Measurements from ENCODE around the gene PPM1E.
A peak's percentile ranks its signal among the peaks of the same experiment; 100 is the strongest.

Gene PPM1E

DNA sequence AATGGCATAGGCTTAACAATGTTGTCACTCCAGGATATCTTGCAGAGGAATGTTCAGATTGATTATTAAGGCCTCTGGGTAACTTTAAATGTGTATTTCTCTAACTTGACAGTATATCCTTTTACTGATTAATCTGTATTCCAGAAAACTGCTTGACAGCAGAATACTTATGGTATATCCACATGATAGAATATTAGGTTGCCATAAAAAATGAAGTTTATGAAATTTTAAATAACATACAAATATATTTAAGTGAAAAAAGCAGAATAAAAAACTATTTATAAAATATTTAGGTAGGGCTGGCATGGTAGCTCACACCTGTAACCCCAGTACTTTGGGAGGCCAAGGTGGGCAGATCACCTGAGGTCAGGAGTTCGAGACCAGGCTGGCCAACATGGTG, 244.4 kb downstream of the PPM1E start:
- Histone ChIP-seq H3K36me3 (peaks cover 27% of the 10 kb centered on the region), H3K27me3 (no peaks in the 10 kb centered on the region), H3K4me1 (peaks cover 11% of the 10 kb centered on the region), H3K9me3 (no peaks in the 10 kb centered on the region), H3K4me3 (ENCODE audit: low read depth, low read length) (no peak overlapping the region)
- DNase-seq, result no peak
- TF ChIP-seq, protein P1, sequence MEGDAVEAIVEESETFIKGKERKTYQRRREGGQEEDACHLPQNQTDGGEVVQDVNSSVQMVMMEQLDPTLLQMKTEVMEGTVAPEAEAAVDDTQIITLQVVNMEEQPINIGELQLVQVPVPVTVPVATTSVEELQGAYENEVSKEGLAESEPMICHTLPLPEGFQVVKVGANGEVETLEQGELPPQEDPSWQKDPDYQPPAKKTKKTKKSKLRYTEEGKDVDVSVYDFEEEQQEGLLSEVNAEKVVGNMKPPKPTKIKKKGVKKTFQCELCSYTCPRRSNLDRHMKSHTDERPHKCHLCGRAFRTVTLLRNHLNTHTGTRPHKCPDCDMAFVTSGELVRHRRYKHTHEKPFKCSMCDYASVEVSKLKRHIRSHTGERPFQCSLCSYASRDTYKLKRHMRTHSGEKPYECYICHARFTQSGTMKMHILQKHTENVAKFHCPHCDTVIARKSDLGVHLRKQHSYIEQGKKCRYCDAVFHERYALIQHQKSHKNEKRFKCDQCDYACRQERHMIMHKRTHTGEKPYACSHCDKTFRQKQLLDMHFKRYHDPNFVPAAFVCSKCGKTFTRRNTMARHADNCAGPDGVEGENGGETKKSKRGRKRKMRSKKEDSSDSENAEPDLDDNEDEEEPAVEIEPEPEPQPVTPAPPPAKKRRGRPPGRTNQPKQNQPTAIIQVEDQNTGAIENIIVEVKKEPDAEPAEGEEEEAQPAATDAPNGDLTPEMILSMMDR (IDR thresholded peaks at IDR 0.05; ENCODE audit: low read depth, low read length), result no peak

DNA sequence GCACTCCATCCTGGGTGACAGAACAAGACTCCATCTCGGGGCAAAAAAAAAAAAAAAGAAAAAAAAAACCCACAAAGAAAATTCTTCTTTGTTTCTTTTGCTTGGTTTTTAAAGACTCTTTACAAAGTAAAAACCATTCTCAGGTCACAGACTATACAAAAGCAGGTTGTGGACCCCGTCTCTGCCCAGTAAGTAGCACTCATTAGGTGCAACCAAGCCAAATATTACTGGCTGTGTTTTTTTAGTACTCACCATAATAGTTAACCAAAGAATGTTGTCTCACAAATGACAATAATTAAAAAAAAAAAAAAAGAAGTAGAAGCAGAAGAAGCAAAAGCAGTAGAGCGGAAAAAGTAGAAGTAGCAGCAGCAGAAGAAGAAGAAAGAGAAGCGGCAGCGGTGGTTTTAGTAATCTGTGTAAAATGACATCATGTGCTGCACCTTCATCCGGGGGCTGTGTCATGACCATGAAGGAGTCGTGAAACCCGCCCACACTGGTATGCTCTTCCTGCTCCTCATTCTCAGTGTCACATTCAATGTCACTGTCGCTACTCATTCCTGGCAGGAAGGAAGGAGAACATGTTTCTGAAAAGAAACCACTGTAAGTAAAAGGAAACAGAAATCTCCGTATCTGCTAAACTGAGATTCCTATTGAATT, 245.6 kb downstream of the PPM1E start:
- no peak for DNase-seq

DNA sequence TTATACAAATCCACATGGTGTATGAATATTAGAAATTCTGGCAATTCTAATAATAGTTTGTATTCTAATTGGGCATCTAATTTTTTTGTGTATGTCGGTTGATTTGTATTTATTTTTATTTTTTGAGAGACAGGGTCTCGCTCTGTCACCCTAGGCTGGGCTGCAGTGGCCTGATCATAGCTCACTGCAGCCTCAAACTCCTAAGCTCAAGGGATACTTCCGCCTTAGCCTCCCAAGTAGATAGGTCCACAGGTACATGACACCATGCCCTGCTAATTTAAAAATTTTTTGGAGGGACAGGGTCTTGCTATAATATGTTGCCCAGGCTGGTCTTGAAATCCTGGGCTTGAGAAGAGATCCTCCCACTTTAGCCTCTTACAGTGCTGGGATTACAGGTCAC, 246.5 kb downstream of the PPM1E start:
- Histone ChIP-seq H3K27me3 (no peaks in the 10 kb centered on the region), H3K4me1 (peaks cover 11% of the 10 kb centered on the region), H3K9me3 (no peaks in the 10 kb centered on the region), H3K36me3 (peaks cover 27% of the 10 kb centered on the region), H3K4me3 (ENCODE audit: low read depth, low read length) (no peak overlapping the region)
- DNase-seq, result no peak
- TF ChIP-seq, protein P1 (IDR thresholded peaks at IDR 0.05; ENCODE audit: low read depth, low read length), result no peak

More for the DNA sequence above, 245.6 kb downstream of the PPM1E start:
- Histone ChIP-seq H3K9me3 (no peaks in the 10 kb centered on the region), H3K36me3 (peaks cover 27% of the 10 kb centered on the region), H3K4me3 (ENCODE audit: low read depth, low read length) (no peak overlapping the region), H3K27me3 (no peaks in the 10 kb centered on the region), H3K4me1 (peaks cover 11% of the 10 kb centered on the region)
- TF ChIP-seq, protein P1 (IDR thresholded peaks at IDR 0.05; ENCODE audit: low read depth, low read length), result no peak

DNA sequence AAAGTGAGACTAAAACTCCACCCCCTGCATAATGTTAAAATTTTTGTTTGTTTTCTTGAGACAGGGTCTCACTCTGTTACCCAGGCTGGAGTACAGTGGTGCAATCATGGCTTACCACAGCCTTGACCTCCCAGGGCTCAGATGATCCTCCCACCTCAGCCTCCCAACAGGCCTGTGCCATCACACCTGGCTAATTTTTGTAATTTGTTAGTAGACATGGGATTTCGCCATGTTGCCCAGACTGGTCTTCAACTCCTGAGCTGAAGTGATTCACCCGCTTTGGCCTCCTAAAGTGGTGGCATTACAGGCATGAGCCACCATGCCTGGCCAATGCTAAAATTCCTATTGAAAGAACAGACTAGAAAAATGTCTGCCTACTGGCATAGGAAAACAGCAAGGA, 247.2 kb downstream of the PPM1E start:
- Histone ChIP-seq H3K27me3 (no peaks in the 10 kb centered on the region), H3K36me3 (peaks cover 27% of the 10 kb centered on the region)
- no peak for DNase-seq

DNA sequence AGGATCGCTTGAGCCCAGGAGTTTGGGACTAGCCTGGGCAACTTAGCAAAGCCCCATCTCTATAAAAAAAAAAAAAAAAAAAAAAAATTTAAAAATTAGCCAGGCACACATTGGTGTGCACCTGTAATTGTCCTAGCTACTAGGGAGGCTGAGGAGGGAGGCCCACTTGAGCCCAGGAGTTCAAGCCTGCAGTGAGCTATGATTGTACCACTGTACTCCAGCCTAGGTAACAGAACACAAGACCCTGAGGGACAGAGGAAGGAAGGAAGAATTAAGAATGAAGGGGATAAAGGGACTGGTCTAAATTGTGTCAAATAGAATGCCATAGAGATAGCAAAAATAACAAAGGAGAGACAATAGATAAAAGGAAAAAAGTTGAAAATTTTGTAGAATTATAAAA, 248.2 kb downstream of the PPM1E start:
- no peak overlapping the region for H3K4me3 ChIP-seq (ENCODE audit: low read depth, low read length)
- no peaks in the 10 kb centered on the region for H3K27me3 ChIP-seq
- peaks cover 16% of the 10 kb centered on the region for H3K36me3 ChIP-seq
- H3K9me3 ChIP-seq, result no peaks in the 10 kb centered on the region
- peaks cover under 1% of the 10 kb centered on the region; the same call in 1 of the 2 replicates for H3K4me1 ChIP-seq
- no peak for DNase-seq
- TF ChIP-seq, protein P1 (IDR thresholded peaks at IDR 0.05; ENCODE audit: low read depth, low read length), result no peak

More for the DNA sequence above, 247.2 kb downstream of the PPM1E start:
- TF ChIP-seq, protein P1 (IDR thresholded peaks at IDR 0.05; ENCODE audit: low read depth, low read length), result no peak
- no peaks in the 10 kb centered on the region for H3K9me3 ChIP-seq
- H3K4me1 ChIP-seq, result peaks cover 10% of the 10 kb centered on the region
- no peak overlapping the region for H3K4me3 ChIP-seq (ENCODE audit: low read depth, low read length)

DNA sequence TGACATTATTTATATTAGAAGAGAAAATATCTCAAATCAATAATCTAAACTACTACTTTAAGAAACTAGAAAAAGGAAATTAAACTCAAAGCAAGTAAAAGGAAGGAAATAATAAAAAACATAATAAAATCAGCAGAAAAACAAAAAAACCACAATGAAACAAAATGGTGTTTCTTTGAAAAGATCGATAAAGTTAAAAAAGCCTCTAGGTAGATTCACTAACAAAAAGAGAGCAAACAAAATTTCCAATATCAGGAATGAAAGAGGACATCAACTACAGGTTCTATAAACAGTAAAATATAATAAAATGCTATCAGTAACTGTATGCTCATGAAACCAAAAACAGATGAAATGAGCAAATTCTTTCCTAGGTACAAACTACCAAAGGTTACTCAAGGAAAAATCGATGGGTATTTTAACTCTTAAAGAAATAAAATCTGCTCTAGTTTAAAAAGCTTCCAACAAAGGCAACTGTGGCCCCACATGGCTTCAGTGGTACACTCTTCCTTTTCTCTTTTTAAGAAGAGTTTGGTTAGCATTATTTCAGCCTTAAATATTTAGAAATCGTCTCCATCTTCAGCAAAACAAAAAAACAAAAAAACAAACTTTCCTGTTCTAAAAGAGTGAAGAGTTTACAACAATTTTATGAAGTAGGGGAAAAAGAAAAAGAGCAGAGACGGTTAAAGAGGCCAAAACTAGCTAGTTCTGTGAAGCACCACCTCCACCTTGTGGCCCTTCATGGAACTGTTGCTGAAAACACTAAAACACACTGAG, 248.9 kb downstream of the PPM1E start:
- Histone ChIP-seq H3K36me3 (peaks cover 10% of the 10 kb centered on the region), H3K9me3 (no peaks in the 10 kb centered on the region), H3K4me3 (ENCODE audit: low read depth, low read length) (no peak overlapping the region), H3K4me1 (no peaks in the 10 kb centered on the region), H3K27me3 (no peaks in the 10 kb centered on the region)
- TF ChIP-seq, protein P1 (IDR thresholded peaks at IDR 0.05; ENCODE audit: low read depth, low read length), result peak; percentile 96
- DNase-seq, result peak; percentile 63

All from BE2C (cell line).